HL-60 (cell line): ENCODE results near the gene OR10J1.

ENCODE experiments used
- DNase-seq, 2 experiments: peaks; one replicate each; pipeline ENCODE4 v3.0.0-alpha.2; 2010 to 2020; ENCODE audit warnings: low read depth in 1 of 2, low spot score in 1 of 2
- H3K27ac ChIP-seq: fragments of 250-450 bp; sonication (Bioruptor Pico); replicated peaks from 2 replicates; pipeline ENCODE4 v1.5.1; 2020; ENCODE audit warnings: mild to moderate bottlenecking, moderate library complexity
- H3K27me3 ChIP-seq: fragments of 250-450 bp; sonication (Bioruptor Pico); 2 replicates; pipeline ENCODE4 v1.5.1; 2021; ENCODE audit warnings: mild to moderate bottlenecking, moderate library complexity; ENCODE audit not compliant: insufficient read depth, poor library complexity, severe bottlenecking
- H3K4me3 ChIP-seq: replicated peaks from 2 replicates; pipeline ENCODE4 v1.5.1; 2011; ENCODE audit warnings: mild to moderate bottlenecking, control low read depth, low read length; ENCODE audit not compliant: insufficient read depth
- GABPA ChIP-seq: IDR thresholded peaks from 2 replicates; pipeline ENCODE4 v1.6.1; 2012; ENCODE audit warnings: low read depth
- POLR2AphosphoS5 ChIP-seq: IDR thresholded peaks from 2 replicates; pipeline ENCODE4 v1.6.1; 2012; ENCODE audit warnings: low read depth
- SPI1 ChIP-seq: IDR thresholded peaks from 2 replicates; pipeline ENCODE4 v1.6.1; 2012; ENCODE audit warnings: low read depth, mild to moderate bottlenecking, borderline replicate concordance
- TF ChIP-seq, protein P1 (sequence below): IDR thresholded peaks from 2 replicates; pipeline ENCODE4 v1.6.1; 2012; ENCODE audit warnings: low read depth; ENCODE audit not compliant: insufficient replicate concordance
- TF ChIP-seq, protein P2 (sequence below): IDR thresholded peaks from one replicate; pipeline ENCODE4 v1.5.1; 2011; ENCODE audit warnings: low read length, control low read depth, inconsistent platforms; ENCODE audit not compliant: insufficient read depth

The OR10J1 gene

GRCh38 chr1:159473335-159473734 lies 33.8 kb downstream of the OR10J1 start:
- Histone ChIP-seq H3K4me3 (no peak overlapping the region), H3K27me3 (no peaks in the 10 kb centered on the region), H3K27ac (no peak overlapping the region)
- DNase-seq, result no peak
- TF ChIP-seq POLR2AphosphoS5 (no peak), GABPA (no peak), SPI1 (no peak)
- TF ChIP-seq, protein P1, sequence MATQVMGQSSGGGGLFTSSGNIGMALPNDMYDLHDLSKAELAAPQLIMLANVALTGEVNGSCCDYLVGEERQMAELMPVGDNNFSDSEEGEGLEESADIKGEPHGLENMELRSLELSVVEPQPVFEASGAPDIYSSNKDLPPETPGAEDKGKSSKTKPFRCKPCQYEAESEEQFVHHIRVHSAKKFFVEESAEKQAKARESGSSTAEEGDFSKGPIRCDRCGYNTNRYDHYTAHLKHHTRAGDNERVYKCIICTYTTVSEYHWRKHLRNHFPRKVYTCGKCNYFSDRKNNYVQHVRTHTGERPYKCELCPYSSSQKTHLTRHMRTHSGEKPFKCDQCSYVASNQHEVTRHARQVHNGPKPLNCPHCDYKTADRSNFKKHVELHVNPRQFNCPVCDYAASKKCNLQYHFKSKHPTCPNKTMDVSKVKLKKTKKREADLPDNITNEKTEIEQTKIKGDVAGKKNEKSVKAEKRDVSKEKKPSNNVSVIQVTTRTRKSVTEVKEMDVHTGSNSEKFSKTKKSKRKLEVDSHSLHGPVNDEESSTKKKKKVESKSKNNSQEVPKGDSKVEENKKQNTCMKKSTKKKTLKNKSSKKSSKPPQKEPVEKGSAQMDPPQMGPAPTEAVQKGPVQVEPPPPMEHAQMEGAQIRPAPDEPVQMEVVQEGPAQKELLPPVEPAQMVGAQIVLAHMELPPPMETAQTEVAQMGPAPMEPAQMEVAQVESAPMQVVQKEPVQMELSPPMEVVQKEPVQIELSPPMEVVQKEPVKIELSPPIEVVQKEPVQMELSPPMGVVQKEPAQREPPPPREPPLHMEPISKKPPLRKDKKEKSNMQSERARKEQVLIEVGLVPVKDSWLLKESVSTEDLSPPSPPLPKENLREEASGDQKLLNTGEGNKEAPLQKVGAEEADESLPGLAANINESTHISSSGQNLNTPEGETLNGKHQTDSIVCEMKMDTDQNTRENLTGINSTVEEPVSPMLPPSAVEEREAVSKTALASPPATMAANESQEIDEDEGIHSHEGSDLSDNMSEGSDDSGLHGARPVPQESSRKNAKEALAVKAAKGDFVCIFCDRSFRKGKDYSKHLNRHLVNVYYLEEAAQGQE, result no peak
- TF ChIP-seq, protein P2, sequence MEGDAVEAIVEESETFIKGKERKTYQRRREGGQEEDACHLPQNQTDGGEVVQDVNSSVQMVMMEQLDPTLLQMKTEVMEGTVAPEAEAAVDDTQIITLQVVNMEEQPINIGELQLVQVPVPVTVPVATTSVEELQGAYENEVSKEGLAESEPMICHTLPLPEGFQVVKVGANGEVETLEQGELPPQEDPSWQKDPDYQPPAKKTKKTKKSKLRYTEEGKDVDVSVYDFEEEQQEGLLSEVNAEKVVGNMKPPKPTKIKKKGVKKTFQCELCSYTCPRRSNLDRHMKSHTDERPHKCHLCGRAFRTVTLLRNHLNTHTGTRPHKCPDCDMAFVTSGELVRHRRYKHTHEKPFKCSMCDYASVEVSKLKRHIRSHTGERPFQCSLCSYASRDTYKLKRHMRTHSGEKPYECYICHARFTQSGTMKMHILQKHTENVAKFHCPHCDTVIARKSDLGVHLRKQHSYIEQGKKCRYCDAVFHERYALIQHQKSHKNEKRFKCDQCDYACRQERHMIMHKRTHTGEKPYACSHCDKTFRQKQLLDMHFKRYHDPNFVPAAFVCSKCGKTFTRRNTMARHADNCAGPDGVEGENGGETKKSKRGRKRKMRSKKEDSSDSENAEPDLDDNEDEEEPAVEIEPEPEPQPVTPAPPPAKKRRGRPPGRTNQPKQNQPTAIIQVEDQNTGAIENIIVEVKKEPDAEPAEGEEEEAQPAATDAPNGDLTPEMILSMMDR, result no peak

DNA sequence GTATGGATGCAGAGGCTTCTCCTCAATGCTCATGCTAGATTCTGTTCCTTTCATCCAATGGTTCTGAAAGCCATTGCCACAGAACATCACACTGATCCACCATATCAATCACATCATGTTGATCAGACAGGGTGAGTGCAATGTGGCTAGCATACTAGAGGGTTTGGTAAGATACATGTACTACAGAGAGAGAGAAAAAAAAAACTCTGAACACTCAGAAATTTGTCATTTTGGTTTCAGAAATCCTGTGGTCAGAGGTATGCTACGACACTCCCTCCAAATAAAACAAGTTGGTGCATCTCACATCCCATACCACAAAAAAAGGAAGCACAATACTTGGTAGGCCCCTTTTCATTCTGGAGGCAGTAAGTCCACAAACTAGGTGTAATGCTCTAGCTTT lies 35.4 kb downstream of the OR10J1 start:
- no peaks in the 10 kb centered on the region for H3K27me3 ChIP-seq
- DNase-seq, result no peak
- H3K4me3 ChIP-seq, result no peak overlapping the region
- TF ChIP-seq GABPA (no peak), POLR2AphosphoS5 (no peak), SPI1 (no peak)
- TF ChIP-seq, protein P2, result no peak
- TF ChIP-seq, protein P1, result no peak
- no peak overlapping the region for H3K27ac ChIP-seq

GRCh38 chr1:159483501-159483900 lies 44.0 kb downstream of the OR10J1 start:
- Histone ChIP-seq H3K27ac (no peak overlapping the region), H3K27me3 (no peaks in the 10 kb centered on the region), H3K4me3 (no peak overlapping the region)
- DNase-seq, result no peak
- no peak for TF ChIP-seq POLR2AphosphoS5
- TF ChIP-seq, protein P1, result no peak
- TF ChIP-seq, protein P2, result no peak
- TF ChIP-seq GABPA, result no peak
- no peak for TF ChIP-seq SPI1
